Measurements from ENCODE around the gene PHF21B. TPM values are rescaled to one million over a fixed set of nuclear protein-coding genes. Genes with fewer than 3 reads are reported as not detected.

Gene PHF21B
- total and polyA plus RNA-seq, 2 donors (not counting 3 experiments of a cell fraction or from before 2014, with no cell fraction given): not detected

DNA sequence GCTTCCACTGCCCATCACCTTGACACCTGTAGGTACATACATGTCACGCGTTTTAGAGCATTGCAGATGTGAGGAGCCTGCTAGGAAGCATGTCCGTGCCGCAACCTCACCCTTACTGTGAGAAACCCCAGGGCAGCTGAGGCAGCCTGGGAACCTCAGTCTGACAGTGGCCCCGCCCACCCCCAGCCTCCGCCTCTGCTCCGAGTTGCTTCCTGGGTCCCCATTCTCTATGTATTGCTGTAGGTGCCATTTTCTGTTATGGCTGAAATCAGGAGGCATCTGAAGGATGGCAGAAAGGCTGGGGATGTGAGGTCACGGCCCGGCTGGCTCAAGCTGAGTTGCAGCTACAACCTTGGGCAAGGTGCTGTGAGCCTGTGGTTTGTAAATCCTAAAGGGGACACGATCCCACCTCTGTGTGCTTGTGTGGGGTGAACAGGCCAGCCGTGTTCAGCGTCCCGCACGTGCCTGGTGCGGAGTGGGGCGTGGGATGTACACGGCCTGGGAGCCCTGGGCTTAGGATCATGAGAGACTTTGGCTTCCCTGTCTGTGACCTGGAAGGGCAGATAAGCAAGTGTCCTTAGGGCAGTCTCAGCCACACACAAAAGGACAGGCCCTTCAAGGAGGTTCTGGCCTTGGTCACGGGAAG is 102.7 kb downstream of the PHF21B start:
- no peaks in the 10 kb centered on the region for H3K79me2 ChIP-seq (ENCODE audit: control insufficient read depth, insufficient read depth, low read length)
- ChIA-PET POLR2A (no interaction called here), CTCF (no interaction called here)
- no peaks in the 10 kb centered on the region for H4K20me1 ChIP-seq (replicated peaks; ENCODE audit: control insufficient read depth, extremely low read depth, insufficient read depth, low read length)
- H2AFZ ChIP-seq (ENCODE audit: low read depth, low read length): no peak overlapping the region
- H3K4me1 ChIP-seq (ENCODE audit: control insufficient read depth, extremely low read depth, insufficient read depth, low read length): no peaks in the 10 kb centered on the region
- no peaks in the 10 kb centered on the region for H3K36me3 ChIP-seq (ENCODE audit: control insufficient read depth in 2 of 2, extremely low read depth in 1 of 2, insufficient read depth in 2 of 2, low read length in 2 of 2)
- FAIRE-seq: no peak
- no peak overlapping the region for H3K9ac ChIP-seq (replicated peaks; ENCODE audit: extremely low read depth, insufficient read depth, low read length)
- H3K9me3 ChIP-seq (replicated peaks; ENCODE audit: control insufficient read depth, insufficient read depth, low read length): no peaks in the 10 kb centered on the region
- no peak overlapping the region for H3K4me3 ChIP-seq (replicated peaks in 1 of 3; ENCODE audit: insufficient read depth in 1 of 3, low read depth in 1 of 3, low read length in 3 of 3)
- intact Hi-C loops (cut with micrococcal nuclease): no loop called here
- dilution Hi-C loops (cut with MboI; ENCODE audit: extremely low pct_ligation_motif_present, low sequenced_read_pairs): no loop called here
- no peaks in the 10 kb centered on the region for H3K27me3 ChIP-seq (ENCODE audit: control insufficient read depth in 2 of 2, insufficient read depth in 2 of 2, low read length in 2 of 2)
- no peak overlapping the region for H3K27ac ChIP-seq (ENCODE audit: insufficient read depth, low read depth, low read length)
- H3K9me1 ChIP-seq (replicated peaks; ENCODE audit: control insufficient read depth, extremely low read depth, insufficient read depth, low read length): no peaks in the 10 kb centered on the region
- no peak for TF ChIP-seq POLR2A (IDR thresholded peaks at IDR 0.05; ENCODE audit: low read depth, low read length)
- no peak for TF ChIP-seq CTCF (IDR thresholded peaks at IDR 0.05; ENCODE audit: extremely low read depth in 1 of 2, insufficient read depth in 1 of 2, low read depth in 1 of 2, low read length in 2 of 2)
- no peak for TF ChIP-seq JUN (IDR thresholded peaks at IDR 0.05; ENCODE audit: borderline replicate concordance, insufficient read depth, insufficient read length, low read depth)
- no peak for TF ChIP-seq GATA2 (IDR thresholded peaks at IDR 0.05; ENCODE audit: insufficient read depth, insufficient read length, low read depth, low read length)
- TF ChIP-seq, protein P1, sequence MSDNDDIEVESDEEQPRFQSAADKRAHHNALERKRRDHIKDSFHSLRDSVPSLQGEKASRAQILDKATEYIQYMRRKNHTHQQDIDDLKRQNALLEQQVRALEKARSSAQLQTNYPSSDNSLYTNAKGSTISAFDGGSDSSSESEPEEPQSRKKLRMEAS (IDR thresholded peaks at IDR 0.05; ENCODE audit: insufficient read depth, insufficient read length): no peak
- no peak for TF ChIP-seq FOS (IDR thresholded peaks at IDR 0.05; ENCODE audit: borderline replicate concordance, insufficient read depth, low read length)
- no peak for TF ChIP-seq MYC (IDR thresholded peaks at IDR 0.05; ENCODE audit: low read depth, low read length)
- no peak for TF ChIP-seq EZH2 (IDR thresholded peaks at IDR 0.05; ENCODE audit: borderline replicate concordance, low read depth, low read length, severe bottlenecking)
- no peak for TF ChIP-seq POLR2AphosphoS5 (IDR thresholded peaks at IDR 0.05; ENCODE audit: insufficient read depth, low read depth, low read length)
- no peak for DNase-seq (ENCODE audit: low read depth, low spot score)
- H3K4me2 ChIP-seq (ENCODE audit: insufficient read depth, low read length): no peak overlapping the region
- no TSS peak for BruUV-seq (replicated peaks)
